Measurements from ENCODE around the gene NAA80. TPM values are rescaled to one million over a fixed set of nuclear protein-coding genes. Genes with fewer than 3 reads are reported as not detected.

The NAA80 gene
- total RNA-seq, 1 experiment from 2014 or later: 8.7 TPM

DNA sequence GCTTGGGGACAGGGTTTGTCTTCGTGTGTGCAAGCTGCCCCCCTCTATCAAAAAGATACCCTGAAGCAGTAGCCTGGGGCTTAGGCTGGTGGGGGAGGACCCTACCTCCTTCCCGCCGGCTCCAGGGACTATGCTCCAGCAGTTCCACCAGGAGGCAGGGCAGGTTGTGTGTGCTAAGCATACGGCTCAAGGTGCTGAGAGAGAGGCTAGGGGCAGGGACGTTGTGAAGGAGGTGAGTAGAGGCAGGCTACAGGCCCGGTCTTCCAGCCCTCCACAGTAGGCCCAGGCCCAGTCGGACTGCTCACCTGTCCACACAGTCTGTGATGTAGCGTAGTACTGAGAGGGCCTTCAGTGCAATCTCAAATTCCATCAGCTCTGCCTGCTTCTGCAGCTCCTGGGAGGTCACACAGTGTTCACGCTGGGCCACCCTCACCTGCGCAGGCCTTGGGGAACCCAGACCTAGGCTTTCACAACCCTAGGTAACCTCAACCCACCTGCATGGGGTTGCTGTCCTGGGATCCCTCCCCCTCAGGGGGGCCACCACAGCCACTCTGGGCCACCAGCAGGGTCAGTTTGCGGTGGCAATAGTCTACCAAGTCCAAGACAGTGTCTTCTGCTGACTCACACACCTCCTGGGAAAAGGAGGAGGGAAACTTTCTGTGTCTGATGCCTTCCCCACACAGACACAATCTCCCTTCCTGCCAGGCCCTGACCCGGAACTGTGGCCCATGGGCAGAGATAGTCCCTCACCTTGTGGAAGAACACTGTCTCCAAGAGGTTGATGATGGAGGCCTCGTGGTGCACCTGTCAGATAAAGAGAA is 43.8 kb upstream of the NAA80 start:
- no peak overlapping the region for H3K4me3 ChIP-seq (ENCODE audit: low read length)
- CTCF ChIA-PET: interaction anchor here (0.8 kb wide), 1 partner anchor 10 kb away, joined by 3 read pairs; no protein-coding TSS in a partner anchor

DNA sequence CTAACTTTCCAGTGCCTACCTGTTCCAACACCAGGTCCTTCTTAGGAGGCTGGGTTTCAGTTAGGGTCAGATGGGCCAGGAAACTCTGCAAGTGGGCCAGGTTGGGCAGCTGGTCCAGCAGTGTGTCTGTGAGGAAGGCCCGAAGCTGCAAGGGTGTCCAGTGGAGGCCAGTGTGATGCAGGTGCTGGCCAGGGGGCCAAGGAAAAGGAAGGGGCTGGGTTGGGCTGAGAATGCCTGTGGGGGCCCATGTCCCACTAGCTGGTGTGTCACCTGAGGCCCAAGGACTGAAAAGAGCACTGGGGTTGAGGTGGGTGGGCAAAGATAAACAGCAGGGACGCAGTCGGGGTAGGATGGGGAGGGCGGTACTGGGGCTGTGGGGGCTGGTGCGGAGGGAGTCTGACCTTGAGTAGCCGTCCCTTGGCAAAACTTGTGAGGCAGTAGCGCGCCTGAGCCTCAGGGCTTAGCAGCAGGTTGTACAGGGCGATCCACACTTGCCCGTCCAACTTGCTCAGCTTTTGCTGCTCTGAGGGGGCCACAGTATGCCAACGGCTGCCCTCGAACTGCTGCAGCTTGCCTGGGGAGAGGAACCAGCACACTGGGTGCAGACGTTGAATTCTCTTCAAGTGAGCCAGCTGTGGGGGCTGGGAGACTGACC is 42.9 kb upstream of the NAA80 start:
- no peak overlapping the region for H3K9ac ChIP-seq (ENCODE audit: low read length)
- ChIA-PET CTCF (no interaction called here), POLR2A (ENCODE audit: unreplicated experiment) (no interaction called here)
- DNase-seq (no peak), ATAC-seq (no peak)
- H3K4me2 ChIP-seq (ENCODE audit: low read length): no peak overlapping the region
- H3K27me3 ChIP-seq (ENCODE audit: low read length): no peaks in the 10 kb centered on the region
- H3K36me3 ChIP-seq (ENCODE audit: low read depth, low read length): no peaks in the 10 kb centered on the region
- H3K4me3 ChIP-seq (ENCODE audit: low read length): no peak overlapping the region
- H3K4me1 ChIP-seq (ENCODE audit: insufficient read depth, low read length): peaks cover 10% of the 10 kb centered on the region
- H3K9me3 ChIP-seq (ENCODE audit: low read length): no peaks in the 10 kb centered on the region
- no peak overlapping the region for H3K27ac ChIP-seq (ENCODE audit: low read length)
- BruUV-seq (replicated peaks): no TSS peak
- no peaks in the 10 kb centered on the region for H3F3A ChIP-seq (ENCODE audit: low read length, unreplicated experiment)
- no peak overlapping the region for H2AFZ ChIP-seq (ENCODE audit: low read length)
- intact Hi-C loops (cut with micrococcal nuclease): no loop called here
- TF ChIP-seq CTCF (conservative IDR thresholded peaks at IDR 0.05; ENCODE audit: low read depth, low read length) (no peak), EZH2 (IDR thresholded peaks at IDR 0.05; ENCODE audit: low read length, unreplicated experiment) (no peak), EZH2phosphoT487 (IDR thresholded peaks at IDR 0.05; ENCODE audit: borderline replicate concordance, low read length) (no peak)
- no peaks in the 10 kb centered on the region for H3K9me2 ChIP-seq (replicated peaks; ENCODE audit: low read length)
- H3K79me2 ChIP-seq (ENCODE audit: low read length): peaks cover under 1% of the 10 kb centered on the region; the same call in 1 of the 2 replicates
- no peaks in the 10 kb centered on the region for H4K20me1 ChIP-seq (ENCODE audit: low read length)

More for the DNA sequence above, 43.8 kb upstream of the NAA80 start:
- DNase-seq (no peak), ATAC-seq (no peak)
- POLR2A ChIA-PET (ENCODE audit: unreplicated experiment): no interaction called here
- no peaks in the 10 kb centered on the region for H3K36me3 ChIP-seq (ENCODE audit: low read depth, low read length)
- no peaks in the 10 kb centered on the region for H3K79me2 ChIP-seq (ENCODE audit: low read length)
- peaks cover 9% of the 10 kb centered on the region for H3K4me1 ChIP-seq (ENCODE audit: insufficient read depth, low read length)
- no peaks in the 10 kb centered on the region for H3K9me3 ChIP-seq (ENCODE audit: low read length)
- no peaks in the 10 kb centered on the region for H4K20me1 ChIP-seq (ENCODE audit: low read length)
- no TSS peak for BruUV-seq (replicated peaks)
- H3K4me2 ChIP-seq (ENCODE audit: low read length): no peak overlapping the region
- TF ChIP-seq EZH2phosphoT487 (IDR thresholded peaks at IDR 0.05; ENCODE audit: borderline replicate concordance, low read length): no peak
- no peak for TF ChIP-seq EZH2 (IDR thresholded peaks at IDR 0.05; ENCODE audit: low read length, unreplicated experiment)
- TF ChIP-seq CTCF (conservative IDR thresholded peaks at IDR 0.05; ENCODE audit: low read depth, low read length): no peak
- intact Hi-C loops (cut with micrococcal nuclease): no loop called here
- H3K27ac ChIP-seq (ENCODE audit: low read length): no peak overlapping the region
- H3K27me3 ChIP-seq (ENCODE audit: low read length): no peaks in the 10 kb centered on the region
- peaks cover 4% of the 10 kb centered on the region for H3F3A ChIP-seq (ENCODE audit: low read length, unreplicated experiment)
- no peaks in the 10 kb centered on the region for H3K9me2 ChIP-seq (replicated peaks; ENCODE audit: low read length)
- H3K9ac ChIP-seq (ENCODE audit: low read length): no peak overlapping the region
- no peak overlapping the region for H2AFZ ChIP-seq (ENCODE audit: low read length)

GRCh38 chr3:50341537-50341936 is 42.3 kb upstream of the NAA80 start:
- POLR2A ChIA-PET (ENCODE audit: unreplicated experiment): no interaction called here
- H3K27ac ChIP-seq (ENCODE audit: low read length): no peak overlapping the region
- BruUV-seq (replicated peaks): no TSS peak

More at GRCh38 chr3:50341537-50341936, 42.3 kb upstream of the NAA80 start:
- Histone ChIP-seq H3K4me3 (ENCODE audit: low read length) (no peak overlapping the region), H3K9ac (ENCODE audit: low read length) (no peak overlapping the region), H3K36me3 (ENCODE audit: low read depth, low read length) (no peaks in the 10 kb centered on the region), H3F3A (ENCODE audit: low read length, unreplicated experiment) (no peaks in the 10 kb centered on the region), H2AFZ (ENCODE audit: low read length) (no peak overlapping the region), H3K9me3 (ENCODE audit: low read length) (no peaks in the 10 kb centered on the region), H3K4me1 (ENCODE audit: insufficient read depth, low read length) (peaks cover 10% of the 10 kb centered on the region), H3K4me2 (ENCODE audit: low read length) (no peak overlapping the region), H3K9me2 (replicated peaks; ENCODE audit: low read length) (no peaks in the 10 kb centered on the region), H3K79me2 (ENCODE audit: low read length) (peaks cover 6% of the 10 kb centered on the region), H3K27me3 (ENCODE audit: low read length) (no peaks in the 10 kb centered on the region), H4K20me1 (ENCODE audit: low read length) (no peaks in the 10 kb centered on the region)
- DNase-seq (no peak), ATAC-seq (no peak)
- no peak for TF ChIP-seq EZH2phosphoT487 (IDR thresholded peaks at IDR 0.05; ENCODE audit: borderline replicate concordance, low read length)
- intact Hi-C loops (cut with micrococcal nuclease): no loop called here
- CTCF ChIA-PET: no interaction called here

Data from PC-3 (cell line).